HTERT RPE-1 (cell line): ENCODE data around the gene ENPP1.

Experiments
- in situ Hi-C: fragments of 300-500 bp; cut with MboI; formaldehyde crosslinking; loops from 4 replicates; pipeline ENCODE4 v1.14.3; 2020; ENCODE audit warnings: low sequenced_read_pairs

The ENPP1 gene

DNA sequence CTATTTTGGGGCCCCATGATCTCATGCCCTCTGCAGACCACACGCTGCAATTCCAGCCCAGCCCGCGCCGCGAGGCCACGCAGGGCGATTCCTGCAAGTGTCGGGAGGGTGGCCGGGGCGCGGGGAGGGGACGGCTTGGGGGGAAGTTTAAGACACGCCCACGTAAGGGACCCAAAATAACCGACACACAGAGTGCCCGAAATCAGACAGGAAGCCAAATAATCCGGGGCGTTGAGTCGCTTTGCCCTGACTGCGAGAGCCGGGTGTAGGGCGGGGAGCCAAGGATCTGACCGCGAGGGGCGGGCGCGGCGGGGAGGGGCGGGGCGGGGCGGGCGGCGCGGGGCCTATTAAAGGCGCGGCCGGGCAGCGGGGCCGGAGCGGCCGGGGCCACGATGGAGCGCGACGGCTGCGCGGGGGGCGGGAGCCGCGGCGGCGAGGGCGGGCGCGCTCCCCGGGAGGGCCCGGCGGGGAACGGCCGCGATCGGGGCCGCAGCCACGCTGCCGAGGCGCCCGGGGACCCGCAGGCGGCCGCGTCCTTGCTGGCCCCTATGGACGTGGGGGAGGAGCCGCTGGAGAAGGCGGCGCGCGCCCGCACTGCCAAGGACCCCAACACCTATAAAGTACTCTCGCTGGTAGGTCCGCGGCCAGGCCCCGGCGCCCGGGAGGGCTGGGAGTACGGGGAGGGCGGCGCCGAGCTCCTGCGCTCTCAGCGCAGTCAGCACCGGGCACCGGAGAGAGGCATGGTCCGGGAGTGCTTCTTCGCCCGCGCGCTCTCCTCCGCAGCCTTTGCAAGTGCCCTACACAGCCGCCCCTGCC lies at the start of gene ENPP1:
ENPP1 (plus strand) TSS at position 377 of the 816 bp plus-strand sequence; CDS start at position 393, 16 bp downstream.
- in situ Hi-C loops = no loop called here

DNA sequence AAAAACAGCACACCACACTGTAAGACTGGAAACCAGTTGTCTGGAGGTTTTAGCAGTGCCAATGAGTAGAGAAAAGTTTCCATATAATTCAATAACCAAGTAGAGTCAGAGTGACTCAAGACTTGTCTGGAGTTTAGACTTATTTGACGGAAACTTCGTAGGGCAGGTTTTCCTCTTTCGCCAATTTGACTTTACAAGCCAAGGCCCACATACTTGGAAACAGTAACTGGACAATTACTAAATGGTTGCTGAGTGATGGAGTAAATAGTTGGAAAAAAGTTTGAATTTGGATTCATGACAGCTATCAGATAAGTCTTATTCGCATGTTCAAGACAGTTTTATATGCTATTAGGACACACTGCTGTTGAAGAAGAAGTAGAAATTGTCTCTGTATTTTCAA lies 48.9 kb upstream of the ENPP1 start:
- in situ Hi-C loops = no loop called here

DNA sequence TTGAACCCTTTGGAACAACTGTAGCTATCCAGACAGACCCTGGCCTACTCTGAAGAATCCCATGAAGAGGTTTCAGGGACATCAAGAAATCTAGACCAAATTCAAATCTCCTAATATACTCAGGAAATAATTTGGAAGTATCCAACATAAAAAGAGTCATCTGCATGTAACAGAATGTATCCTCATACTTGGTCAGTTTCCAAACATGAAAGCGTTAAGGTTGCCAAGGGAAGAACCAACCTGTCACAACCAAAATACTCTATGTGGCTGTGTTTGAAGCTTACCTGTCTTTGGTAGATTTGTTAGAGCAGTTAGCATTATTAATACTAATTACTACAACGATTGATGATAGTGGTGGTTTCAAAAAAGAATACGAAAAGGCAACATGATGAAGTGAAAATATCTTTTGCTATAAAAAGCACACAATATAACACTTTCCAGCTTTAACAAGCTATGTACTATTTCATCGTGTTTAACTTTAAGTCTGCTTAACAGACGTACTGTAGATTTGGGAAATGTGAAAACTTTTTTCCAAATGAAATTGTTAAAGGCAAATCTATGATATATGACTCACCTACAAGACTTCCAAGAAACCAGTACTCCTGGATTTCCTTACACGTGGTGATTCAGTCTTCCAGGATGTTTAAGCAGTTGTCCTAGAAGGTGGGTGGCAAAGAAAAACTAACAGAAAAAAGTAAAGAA lies 46.6 kb upstream of the ENPP1 start:
- in situ Hi-C loops = no loop called here

DNA sequence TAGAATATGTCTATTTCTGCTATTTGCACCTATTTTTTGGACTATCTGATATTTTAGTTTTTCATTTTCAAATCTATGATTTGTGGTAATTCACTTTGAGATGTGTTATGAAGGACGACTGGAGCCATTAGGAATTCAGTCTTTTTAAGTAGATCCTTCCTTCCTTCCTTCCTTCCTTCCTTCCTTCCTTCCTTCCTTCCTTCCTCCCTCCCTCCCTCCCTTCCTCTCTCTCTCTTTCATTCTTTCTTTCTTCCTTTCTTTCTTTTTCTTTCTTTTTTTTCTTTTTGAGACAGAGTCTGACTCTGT lies 46.1 kb upstream of the ENPP1 start:
- in situ Hi-C loops = no loop called here

DNA sequence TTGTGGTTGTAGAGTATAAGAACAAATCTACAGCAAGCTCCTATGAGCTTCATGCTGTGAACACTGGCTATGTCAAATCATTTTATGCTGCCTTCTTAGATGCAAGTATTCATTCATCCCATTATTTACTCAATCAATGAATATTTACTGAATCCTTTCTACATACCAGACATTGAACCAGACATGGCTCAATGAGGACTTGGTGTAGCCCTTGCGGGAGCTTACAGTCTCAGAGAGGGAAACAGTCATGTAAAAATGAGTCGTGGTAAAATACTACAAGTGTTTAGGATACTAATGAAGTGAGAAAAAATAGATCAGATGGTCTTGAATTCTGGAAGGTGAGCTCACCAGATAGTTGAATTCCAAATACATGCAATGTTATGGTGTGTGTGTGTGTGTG lies 44.8 kb upstream of the ENPP1 start:
- in situ Hi-C loops = no loop called here

DNA sequence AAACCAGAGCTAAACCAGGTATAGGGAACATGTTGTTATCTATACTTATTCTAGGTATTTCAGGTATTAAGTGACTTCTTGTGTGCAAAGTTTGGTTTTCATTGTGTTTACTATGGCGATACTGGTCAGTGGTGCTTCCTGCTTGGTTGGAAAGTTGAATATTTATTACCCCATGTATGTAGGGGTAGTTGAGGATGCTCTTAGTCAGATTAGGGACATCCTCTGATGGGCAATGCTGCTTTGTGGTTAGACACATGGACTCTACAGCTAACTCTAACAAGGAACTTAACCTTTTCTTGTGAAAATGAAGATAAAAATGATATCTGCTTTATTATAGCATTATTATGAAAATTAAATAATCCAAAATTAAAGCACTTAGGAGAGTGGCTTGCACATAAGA lies 44.1 kb upstream of the ENPP1 start:
- in situ Hi-C loops = no loop called here

DNA sequence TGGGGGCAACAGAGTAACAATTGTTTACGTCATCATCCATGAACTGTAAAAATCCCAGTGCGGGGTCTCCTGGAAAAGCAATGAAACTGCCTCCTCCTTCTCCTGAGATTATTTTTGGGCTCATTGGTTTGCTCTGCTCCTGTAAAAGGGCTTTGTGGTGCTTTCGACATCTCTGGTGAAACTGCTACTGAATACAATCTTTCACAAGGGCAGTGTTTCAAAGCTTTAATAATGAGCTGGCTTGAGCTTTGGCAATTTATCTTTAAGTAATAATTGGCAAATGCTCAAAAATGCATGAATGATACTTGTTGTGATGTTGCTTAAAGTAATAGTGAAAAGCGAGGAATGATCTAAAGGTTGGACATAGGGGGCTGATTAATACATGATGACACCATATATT lies 43.5 kb upstream of the ENPP1 start:
- in situ Hi-C loops = no loop called here

DNA sequence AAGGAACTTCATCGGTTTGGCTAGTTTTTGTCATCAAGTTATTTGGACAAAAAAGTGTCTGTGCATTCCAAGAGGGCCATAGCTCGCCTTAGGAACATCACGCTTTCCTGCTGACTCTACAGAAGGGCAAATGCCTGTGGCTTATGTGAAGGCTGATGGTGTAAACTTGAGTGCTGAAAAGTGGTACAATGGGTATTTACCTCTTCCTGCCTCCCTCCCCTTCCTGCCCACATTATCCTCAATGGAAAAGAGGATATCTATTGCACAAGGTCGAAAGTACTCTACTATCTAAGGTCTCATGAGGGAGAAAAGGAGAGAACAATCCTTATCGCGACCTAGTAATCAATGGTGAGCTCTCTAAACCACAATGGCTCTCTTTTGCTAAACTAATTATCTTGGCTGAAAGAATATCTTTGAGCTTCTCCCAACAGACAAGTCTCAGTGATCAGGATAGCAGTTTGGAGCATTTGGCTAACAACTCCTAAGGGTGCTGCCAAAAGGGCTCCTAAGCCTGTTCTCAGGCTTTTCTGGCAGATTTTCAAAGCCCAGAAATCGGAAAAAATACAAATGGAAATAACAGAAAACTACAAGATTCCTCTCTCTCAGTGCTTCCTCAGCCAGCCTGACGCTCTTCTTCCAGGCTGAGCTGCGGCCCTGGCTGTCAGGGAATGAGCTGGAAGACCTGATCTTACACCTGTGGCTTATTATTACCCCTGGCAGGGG lies 42.6 kb upstream of the ENPP1 start:
- in situ Hi-C loops = no loop called here

DNA sequence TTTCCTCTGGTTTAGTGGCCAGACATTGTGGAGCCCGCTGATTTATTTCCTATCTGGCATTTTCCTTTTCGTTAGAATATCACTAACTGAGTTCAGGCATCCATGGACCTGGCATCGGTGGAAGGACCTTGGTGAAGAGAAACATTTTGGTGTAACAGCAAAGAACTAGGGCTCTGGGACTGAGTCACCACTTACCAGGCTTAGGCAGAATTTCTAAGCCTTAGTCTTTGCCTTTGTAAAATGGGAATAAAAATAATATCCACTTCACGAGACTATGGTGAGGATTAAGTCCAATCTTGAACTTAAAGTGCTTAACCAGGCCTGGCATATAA lies 42.0 kb upstream of the ENPP1 start:
- in situ Hi-C loops = no loop called here

DNA sequence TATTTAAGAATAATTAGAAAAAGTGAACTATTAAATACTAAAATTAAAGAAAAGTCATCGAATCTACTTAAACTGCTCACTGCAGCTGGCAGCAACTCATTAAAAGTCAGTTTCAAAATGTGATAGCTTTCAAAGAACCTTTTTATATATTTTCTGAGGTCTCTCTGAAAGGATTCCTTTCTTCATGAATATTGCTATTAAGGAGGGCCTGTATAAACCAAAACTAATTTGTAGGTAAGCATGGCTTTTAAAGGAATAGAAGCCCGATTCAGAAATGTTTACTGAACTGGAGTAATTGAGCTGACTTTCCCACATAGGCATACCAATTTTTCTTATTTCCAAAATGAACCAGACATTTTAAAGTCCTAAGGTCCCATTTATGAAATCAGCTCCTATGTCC lies 41.2 kb upstream of the ENPP1 start:
- in situ Hi-C loops = no loop called here

DNA sequence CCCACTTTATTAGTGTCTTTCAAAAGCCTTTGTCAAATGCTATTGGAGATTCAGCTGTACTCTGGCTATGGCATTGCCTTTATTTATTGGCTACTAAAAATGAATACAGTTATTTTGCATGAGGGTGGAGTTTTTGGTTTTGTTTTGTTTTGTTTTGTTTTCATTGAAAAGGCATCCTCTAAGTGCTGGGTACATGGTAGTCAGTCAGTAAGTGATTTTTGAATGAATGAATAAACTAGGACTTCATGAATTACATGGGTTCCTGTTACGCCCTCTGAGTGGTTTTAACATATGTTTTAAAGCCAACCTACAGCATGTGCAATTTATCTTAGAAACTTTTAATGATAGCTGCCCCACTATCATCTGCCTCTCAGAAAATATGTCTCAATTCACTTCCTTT lies 38.9 kb upstream of the ENPP1 start:
- in situ Hi-C loops = no loop called here

DNA sequence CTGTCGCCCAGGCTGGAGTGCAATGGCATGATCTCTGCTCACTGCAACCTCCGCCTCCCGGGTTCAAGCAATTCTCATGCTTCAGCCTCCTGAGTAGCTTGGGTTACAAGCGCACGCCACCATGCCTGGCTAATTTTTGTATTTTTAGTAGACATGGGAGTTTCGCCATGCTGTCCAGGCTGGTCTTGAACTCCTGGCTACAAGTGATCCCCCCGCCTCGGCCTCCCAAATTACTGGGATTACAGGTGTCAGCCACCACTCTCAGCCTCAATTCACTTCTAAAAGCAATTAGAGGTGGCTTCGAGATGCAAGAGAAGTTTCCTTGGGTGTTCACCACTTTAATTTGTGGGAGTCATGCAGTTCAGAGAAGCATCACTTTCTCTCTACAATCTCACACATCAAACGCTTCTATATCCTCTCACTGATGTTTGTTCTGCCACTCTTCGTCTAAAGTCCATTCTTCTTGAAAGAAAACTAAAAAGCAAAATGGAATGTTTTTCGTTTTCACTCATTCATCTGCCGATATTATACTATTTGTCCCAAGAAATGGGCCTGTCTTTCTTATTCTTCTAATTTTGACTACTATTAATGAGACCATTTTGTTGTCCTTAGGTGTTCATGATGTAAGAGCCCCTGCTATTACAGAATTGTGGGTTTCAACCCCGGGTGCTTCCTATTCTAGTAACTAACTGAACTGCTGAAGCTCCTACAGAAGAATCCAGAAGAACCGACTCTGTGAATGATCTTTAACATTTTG lies 38.3 kb upstream of the ENPP1 start:
- in situ Hi-C loops = no loop called here

DNA sequence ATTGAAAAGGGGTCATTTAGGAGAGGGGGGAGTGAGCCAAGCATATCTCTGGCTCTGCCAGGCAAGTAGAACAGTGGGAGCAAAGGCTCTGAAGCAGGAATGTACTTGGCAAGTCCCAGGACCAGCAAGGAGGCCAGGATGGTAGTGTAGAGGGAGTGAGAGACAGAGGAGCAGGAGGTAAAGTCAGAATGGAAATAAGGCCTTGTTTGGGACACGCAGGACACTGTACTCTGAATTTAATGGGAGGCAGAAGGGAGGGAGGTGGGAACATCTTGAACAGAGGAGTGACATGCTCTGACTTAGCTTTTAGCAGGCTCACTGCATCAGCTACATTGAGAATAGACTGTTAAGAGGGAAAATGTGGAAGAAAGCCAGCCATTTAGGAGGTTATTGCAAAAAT lies 37.0 kb upstream of the ENPP1 start:
- in situ Hi-C loops = no loop called here

DNA sequence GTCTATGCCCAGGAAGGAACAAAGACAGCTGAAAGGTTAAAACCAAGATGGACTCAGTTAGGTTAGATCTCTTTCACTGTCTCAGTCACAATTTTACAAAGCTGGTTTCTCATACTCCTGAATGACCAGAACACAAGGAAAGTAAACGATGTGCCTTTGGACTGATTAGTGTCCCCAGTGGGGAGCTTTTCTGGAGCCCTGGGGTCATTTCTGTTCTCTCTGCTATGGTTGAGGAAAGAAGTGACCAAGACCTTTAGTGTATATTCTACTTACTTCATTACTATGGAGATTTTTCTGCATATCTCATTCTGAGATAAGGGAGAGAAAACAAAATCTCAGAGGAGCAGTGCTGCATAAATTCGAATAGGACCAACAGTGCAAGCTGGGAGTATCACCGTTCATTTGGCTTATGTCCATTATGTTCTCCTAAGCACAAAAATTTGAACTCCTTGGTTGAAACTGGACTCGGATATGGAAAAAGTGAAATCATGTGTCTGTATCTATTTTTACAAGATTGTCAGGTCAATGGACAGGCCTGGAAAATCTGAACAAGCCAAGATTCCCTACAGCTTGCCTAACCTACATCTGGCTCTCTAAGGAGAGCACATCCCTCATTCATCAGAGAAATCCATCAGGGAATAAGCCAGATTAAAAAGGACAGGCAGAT lies 34.4 kb upstream of the ENPP1 start:
- in situ Hi-C loops = no loop called here

DNA sequence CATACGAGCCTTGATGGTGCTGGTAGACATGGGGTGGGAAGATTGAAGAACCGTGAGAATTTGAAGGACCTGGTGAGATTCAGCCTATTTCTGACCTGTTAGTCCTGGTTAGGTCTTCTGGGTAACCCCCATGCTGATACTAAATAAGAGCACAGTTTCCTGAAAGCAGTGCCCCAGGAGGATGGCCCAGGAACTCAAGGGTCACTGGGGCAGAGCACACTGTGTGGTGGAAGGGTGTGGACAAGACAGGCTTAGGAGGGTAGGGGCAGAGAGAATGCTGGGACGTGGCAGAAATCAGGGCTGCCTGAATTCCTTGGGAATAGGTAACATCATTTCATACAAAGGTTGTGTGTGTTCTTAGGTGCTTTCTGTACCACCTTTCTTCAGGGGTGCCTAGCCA lies 31.9 kb upstream of the ENPP1 start:
- in situ Hi-C loops = no loop called here

DNA sequence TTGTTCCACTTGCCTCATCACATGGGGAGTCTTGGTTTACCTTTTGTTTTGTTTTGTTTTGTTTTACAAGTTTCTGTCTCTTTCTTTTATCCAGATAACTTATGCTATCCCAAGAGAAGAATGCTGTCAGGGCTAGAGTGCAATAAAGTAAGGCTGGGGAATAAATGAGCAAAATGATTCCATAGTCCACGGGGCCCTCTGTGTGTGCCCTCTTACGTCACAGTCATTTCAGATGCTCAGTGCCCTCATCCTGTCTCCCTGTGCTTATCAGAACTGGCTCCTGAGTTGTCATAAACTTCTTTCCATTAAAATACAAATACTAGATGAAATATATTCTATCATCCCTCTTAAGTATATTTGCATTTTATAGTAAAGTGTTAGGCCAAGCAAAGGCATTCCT lies 30.8 kb upstream of the ENPP1 start:
- in situ Hi-C loops = no loop called here

DNA sequence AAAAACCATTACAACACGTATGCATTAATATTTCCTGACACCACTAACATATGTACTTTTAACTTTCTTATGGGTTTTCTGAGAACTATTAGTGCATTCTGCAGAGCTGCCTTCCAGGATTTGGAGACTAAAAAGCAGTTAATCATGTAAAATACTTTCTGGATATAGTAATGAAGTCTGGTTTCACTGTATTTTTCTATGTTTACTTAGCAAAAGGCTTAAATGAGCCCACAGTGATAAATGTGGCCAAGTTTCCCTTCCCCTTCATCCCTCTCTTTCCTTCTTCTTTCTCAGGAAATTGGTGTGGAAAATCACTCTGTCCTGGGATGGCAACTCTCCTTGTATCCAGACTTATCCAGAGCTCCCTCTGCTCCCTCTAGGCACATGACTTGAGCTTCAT lies 29.7 kb upstream of the ENPP1 start:
- in situ Hi-C loops = no loop called here

DNA sequence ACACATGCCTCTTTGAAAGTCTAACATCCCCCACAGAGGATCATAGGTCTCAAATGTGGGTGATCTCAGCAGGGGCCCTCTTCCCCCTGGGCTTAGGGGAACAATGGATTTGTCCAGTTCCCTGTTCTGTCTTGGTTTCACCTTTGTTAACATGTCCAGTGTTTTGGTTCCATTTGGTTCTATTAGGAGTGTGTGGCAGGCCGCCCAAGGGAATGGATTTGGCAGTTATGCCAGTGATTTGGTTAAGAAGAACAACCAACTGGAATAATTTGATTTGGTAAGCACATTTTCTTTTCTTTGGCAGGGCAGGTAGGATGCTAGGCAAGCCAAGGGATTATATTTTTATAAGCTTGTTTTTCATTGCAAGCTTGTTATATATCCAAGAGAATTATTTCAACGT lies 28.5 kb upstream of the ENPP1 start:
- in situ Hi-C loops = no loop called here

DNA sequence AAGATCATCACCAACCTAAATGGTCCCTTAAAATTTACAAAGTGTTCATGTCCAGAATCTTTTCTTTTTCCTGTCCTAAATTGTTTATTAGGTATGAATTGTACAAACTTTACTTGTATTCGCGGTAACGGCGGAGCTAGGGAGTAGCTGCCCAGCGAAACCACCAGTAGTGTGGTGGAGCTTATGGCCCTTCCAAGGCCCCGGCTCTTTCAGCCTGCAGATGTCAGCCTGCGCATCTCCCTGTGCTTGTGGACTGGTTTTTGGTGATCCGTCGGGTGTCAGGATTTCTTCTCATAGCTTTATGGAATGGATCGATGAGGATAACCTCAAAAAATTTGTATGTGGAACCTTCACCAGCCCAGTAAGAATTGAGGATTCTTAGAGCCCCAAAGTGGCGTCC lies 27.2 kb upstream of the ENPP1 start:
- in situ Hi-C loops = no loop called here

DNA sequence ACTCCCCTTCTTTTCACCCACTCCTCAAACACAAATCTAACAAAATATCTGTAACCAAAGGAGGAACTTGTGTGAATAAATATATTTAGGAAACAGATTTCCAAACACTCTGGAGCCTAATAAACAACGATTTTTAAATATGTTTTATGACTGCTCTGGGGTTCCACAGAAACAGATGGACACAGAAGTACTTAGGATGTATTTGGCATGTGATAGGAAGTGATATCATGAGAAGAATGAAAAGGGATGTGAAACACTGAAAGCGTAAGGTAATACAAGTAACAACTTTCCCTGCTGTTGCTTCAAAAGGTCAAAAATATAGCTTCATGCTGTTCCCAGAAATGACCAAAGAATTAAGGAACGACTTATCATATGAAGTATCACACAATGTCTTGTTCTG lies 26.1 kb upstream of the ENPP1 start:
- in situ Hi-C loops = no loop called here

DNA sequence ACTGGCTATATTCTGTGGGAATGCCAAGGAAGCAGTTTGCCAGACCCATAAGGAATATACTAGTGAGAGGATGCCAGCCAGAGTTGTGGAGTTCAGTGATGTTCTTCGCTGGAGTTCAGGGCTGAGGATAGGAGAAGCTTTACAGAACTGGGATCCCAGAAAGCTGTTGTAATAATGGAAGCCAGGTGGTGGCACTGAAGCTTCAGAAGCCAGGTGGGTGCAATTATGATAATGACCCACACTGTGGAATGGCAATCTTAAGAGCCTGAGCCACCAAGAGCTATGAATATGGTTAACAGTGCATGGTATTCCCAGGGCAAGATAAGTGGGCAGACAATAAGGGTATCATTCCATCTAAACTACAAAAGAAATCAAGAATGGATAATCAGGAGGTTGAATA lies 25.1 kb upstream of the ENPP1 start:
- in situ Hi-C loops = no loop called here
